Endothelial cell of umbilical vein (primary cell): Measurements from ENCODE around the gene EGR4. TPM values are rescaled to one million over a fixed set of nuclear protein-coding genes. Genes with fewer than 3 reads are reported as not detected.

Experiments used
- BruUV-seq: library from RNA; stranded (reverse); fragments of 400-500 nt; replicated peaks from 2 replicates; lab custom pipeline; 2021; lab: Mats Ljungman, UMichigan
- CTCF ChIA-PET: fragments of 300-600, 350-600 bp; sonication (Branson Sonifier 250); formaldehyde crosslinking; loops from one replicate; lab custom pipeline; 2021; ENCODE audit warnings: antibody characterized with exemption, inconsistent platforms; lab: Charles Lee
- POLR2A ChIA-PET: fragments of 300-600, 350-600 bp; sonication (Branson Sonifier 250); formaldehyde crosslinking; loops from one replicate; lab custom pipeline; 2021; ENCODE audit warnings: antibody characterized with exemption, inconsistent platforms; lab: Charles Lee
- DNase-seq: peaks from one replicate; pipeline ENCODE4 v3.0.0-alpha.2; 2011; ENCODE audit warnings: low read depth, low spot score
- FAIRE-seq: peaks from 2 replicates; lab custom pipeline; 2011; peaks lifted over from hg19 to GRCh38; lab: Jason Lieb, UNC
- H2AFZ ChIP-seq: 2 replicates; pipeline ENCODE4 v1.6.0; 2012; ENCODE audit warnings: low read depth, low read length, control low read depth, inconsistent platforms
- H3K27ac ChIP-seq: 2 replicates; pipeline ENCODE4 v1.5.1; 2011; ENCODE audit warnings: low read depth, mild to moderate bottlenecking, control low read depth, low read length, moderate library complexity; ENCODE audit not compliant: insufficient read depth
- H3K27me3 ChIP-seq, 2 experiments: 2 replicates each; pipeline versions ENCODE4 v1.6.0 to v1.6.1; 2011; ENCODE audit warnings: low read length in 2 of 2, mixed read lengths in 1 of 2; ENCODE audit not compliant: control insufficient read depth in 2 of 2, insufficient read depth in 2 of 2
- H3K36me3 ChIP-seq, 2 experiments: 2 replicates in 1 of 2; 3 replicates in 1 of 2; pipeline ENCODE4 v1.5.1; 2011; ENCODE audit warnings: low read length in 2 of 2, mild to moderate bottlenecking in 1 of 2, moderate library complexity in 1 of 2; ENCODE audit not compliant: control insufficient read depth in 2 of 2, insufficient read depth in 2 of 2; ENCODE audit errors: extremely low read depth in 1 of 2
- H3K4me1 ChIP-seq: 3 replicates; pipeline ENCODE4 v1.5.1; 2011; ENCODE audit warnings: mild to moderate bottlenecking, low read length; ENCODE audit not compliant: control insufficient read depth, insufficient read depth; ENCODE audit errors: extremely low read depth
- H3K4me2 ChIP-seq: 2 replicates; pipeline ENCODE4 v1.6.1; 2011; ENCODE audit warnings: low read length, control low read depth, mixed read lengths; ENCODE audit not compliant: insufficient read depth
- H3K4me3 ChIP-seq, 3 experiments: fragments of 200-600 bp in 1 of 3; sonication (generic), shearing (Covaris generic) in 1 of 3; replicated peaks in 1 of 3; 2 replicates each; pipeline ENCODE4 v1.5.1; 2011 to 2016; ENCODE audit warnings: control low read depth in 3 of 3, low read length in 3 of 3, mild to moderate bottlenecking in 2 of 3, inconsistent platforms in 1 of 3, low read depth in 1 of 3, moderate library complexity in 1 of 3; ENCODE audit not compliant: insufficient read depth in 1 of 3
- H3K79me2 ChIP-seq: 2 replicates; pipeline ENCODE4 v1.6.0; 2012; ENCODE audit warnings: low read length, inconsistent platforms; ENCODE audit not compliant: control insufficient read depth, insufficient read depth
- H3K9ac ChIP-seq: replicated peaks from 2 replicates; pipeline ENCODE3; 2011; ENCODE audit warnings: low read length, control low read depth; ENCODE audit not compliant: insufficient read depth; ENCODE audit errors: extremely low read depth
- H3K9me1 ChIP-seq: replicated peaks from 3 replicates; pipeline ENCODE4 v1.6.0; 2011; ENCODE audit warnings: mild to moderate bottlenecking, low read length; ENCODE audit not compliant: control insufficient read depth, insufficient read depth; ENCODE audit errors: extremely low read depth
- H3K9me3 ChIP-seq: replicated peaks from 2 replicates; pipeline ENCODE4 v1.5.1; 2012; ENCODE audit warnings: low read length, inconsistent platforms; ENCODE audit not compliant: control insufficient read depth, insufficient read depth
- H4K20me1 ChIP-seq: replicated peaks from 2 replicates; pipeline ENCODE3; 2011; ENCODE audit warnings: mild to moderate bottlenecking, low read length; ENCODE audit not compliant: control insufficient read depth, insufficient read depth; ENCODE audit errors: extremely low read depth
- CTCF ChIP-seq, 2 donors: IDR thresholded peaks; 1 replicate in 1 of 2; 2 replicates in 1 of 2; pipeline ENCODE4 v1.5.1; 2011; ENCODE audit warnings: low read length in 2 of 2, mild to moderate bottlenecking in 2 of 2, moderate library complexity in 2 of 2, control low read depth in 1 of 2, inconsistent platforms in 1 of 2, low read depth in 1 of 2; ENCODE audit not compliant: insufficient read depth in 1 of 2; ENCODE audit errors: extremely low read depth in 1 of 2
- EZH2 ChIP-seq: IDR thresholded peaks from 2 replicates; pipeline ENCODE4 v1.6.1; 2012; ENCODE audit warnings: borderline replicate concordance, low read depth, mild to moderate bottlenecking, moderate library complexity, low read length, inconsistent platforms; ENCODE audit not compliant: severe bottlenecking
- JUN ChIP-seq: IDR thresholded peaks from 2 replicates; pipeline ENCODE4 v1.6.1; 2011; ENCODE audit warnings: borderline replicate concordance, low read depth; ENCODE audit not compliant: insufficient read length, insufficient read depth
- POLR2AphosphoS5 ChIP-seq: IDR thresholded peaks from 2 replicates; pipeline ENCODE4 v1.6.1; 2012; ENCODE audit warnings: low read depth, mild to moderate bottlenecking, control low read depth, low read length, moderate library complexity; ENCODE audit not compliant: insufficient read depth
- dilution Hi-C: fragments of 300-500 bp; cut with MboI; formaldehyde crosslinking; loops from one replicate; pipeline ENCODE4 v1.15.0; 2019; ENCODE audit warnings: low sequenced_read_pairs; ENCODE audit not compliant: extremely low pct_ligation_motif_present
- intact Hi-C: fragments of 100-400 bp; cut with micrococcal nuclease; formaldehyde crosslinking; loops from one replicate; pipeline ENCODE4 v1.10.0; 2022
- polyA plus RNA-seq, 4 experiments: library from polyadenylated mRNA; depleted of rRNA in 3 of 4; stranded (reverse) in 3 of 4; unstranded in 1 of 4; fragments of >200 nt; gene quantifications; 2 replicates each; pipeline versions ENCODE4 v1.2.1 to v1.2.3, GENCODE V29; 2011 to 2012; ENCODE audit warnings: missing spikeins in 1 of 4
- total RNA-seq: library from RNA; stranded (reverse); gene quantifications from 2 replicates; pipeline ENCODE4 v1.2.3, GENCODE V29; 2021

EGR4 gene
- total and polyA plus RNA-seq, 2 donors (not counting 3 experiments of a cell fraction or from before 2014, with no cell fraction given): not detected

- no peak for TF ChIP-seq POLR2AphosphoS5
- TF ChIP-seq JUN: no peak
- TF ChIP-seq EZH2: peak; percentile 90
- peak overlapping the region; percentile 60 for H3K4me2 ChIP-seq
- FAIRE-seq (no peak), DNase-seq (no peak)
- POLR2A ChIA-PET: no interaction called here
- no peaks in the 10 kb centered on the region for H3K36me3 ChIP-seq
- H3K9ac ChIP-seq: no peak overlapping the region
- peak overlapping the region; percentile 7 to 31 (median 18) for H3K4me3 ChIP-seq
- no peaks in the 10 kb centered on the region for H4K20me1 ChIP-seq
- H3K79me2 ChIP-seq: no peaks in the 10 kb centered on the region
- no peaks in the 10 kb centered on the region for H3K9me1 ChIP-seq
- intact Hi-C loops (no loop called here), dilution Hi-C loops (no loop called here)
- CTCF ChIA-PET: interaction anchor here (1.3 kb wide), 1 partner anchor 29 kb away, joined by 4 read pairs; no protein-coding TSS in a partner anchor
- H3K27me3 ChIP-seq: peaks cover 49 to 87% of the 10 kb centered on the region in 2 experiments
- no TSS peak for BruUV-seq
- H3K9me3 ChIP-seq: no peaks in the 10 kb centered on the region
- H3K4me1 ChIP-seq: no peaks in the 10 kb centered on the region
- H2AFZ ChIP-seq: no peak overlapping the region
- H3K27ac ChIP-seq: no peak overlapping the region
Measured at GRCh38 chr2:73292906-73293533, 328 bp downstream of the EGR4 start.

- Histone ChIP-seq H3K9me3 (no peaks in the 10 kb centered on the region), H3K27ac (no peak overlapping the region), H3K4me3 (no peak overlapping the region), H4K20me1 (no peaks in the 10 kb centered on the region), H3K9ac (no peak overlapping the region), H3K27me3 (peaks cover 49 to 84% of the 10 kb centered on the region in 2 experiments), H2AFZ (no peak overlapping the region), H3K4me1 (no peaks in the 10 kb centered on the region), H3K9me1 (no peaks in the 10 kb centered on the region), H3K36me3 (no peaks in the 10 kb centered on the region), H3K79me2 (no peaks in the 10 kb centered on the region), H3K4me2 (no peak overlapping the region)
- FAIRE-seq (no peak), DNase-seq (no peak)
- BruUV-seq: no TSS peak
- TF ChIP-seq CTCF (IDR thresholded peaks at IDR 0.05; ENCODE audit: extremely low read depth in 1 of 2, insufficient read depth in 1 of 2, low read depth in 1 of 2, low read length in 2 of 2) (no peak), EZH2 (peak; percentile 71)
- dilution Hi-C loops: no loop called here
- POLR2A ChIA-PET: no interaction called here
- CTCF ChIA-PET: interaction anchor here (1.3 kb wide), 2 partner anchors 24 to 29 kb away, joined by 4 to 6 read pairs; no protein-coding TSS in a partner anchor
- intact Hi-C loops: no loop called here
Measured at GRCh38 chr2:73292316-73292905, 937 bp downstream of the EGR4 start.
